PC-3 (cell line): ENCODE data around the gene HDGFL2.

Experiments used
- EZH2 ChIP-seq: fragments of 300-600 bp; sonication (generic); IDR thresholded peaks from one replicate; pipeline ENCODE4 v1.6.1; 2017; ENCODE audit warnings: antibody characterized with exemption, mild to moderate bottlenecking, low read length; ENCODE audit not compliant: unreplicated experiment
- EZH2phosphoT487 ChIP-seq: fragments of 300-600 bp; sonication (generic); IDR thresholded peaks from 2 replicates; pipeline ENCODE4 v1.6.1; 2018; ENCODE audit warnings: mild to moderate bottlenecking, antibody characterized with exemption, low read length, borderline replicate concordance
- TF ChIP-seq, protein P1 (sequence below): fragments of 300-600 bp; sonication (generic); conservative IDR thresholded peaks from 2 replicates; pipeline ENCODE4 v1.5.1; 2017; ENCODE audit warnings: antibody characterized with exemption, low read depth, mild to moderate bottlenecking, low read length

DNA sequence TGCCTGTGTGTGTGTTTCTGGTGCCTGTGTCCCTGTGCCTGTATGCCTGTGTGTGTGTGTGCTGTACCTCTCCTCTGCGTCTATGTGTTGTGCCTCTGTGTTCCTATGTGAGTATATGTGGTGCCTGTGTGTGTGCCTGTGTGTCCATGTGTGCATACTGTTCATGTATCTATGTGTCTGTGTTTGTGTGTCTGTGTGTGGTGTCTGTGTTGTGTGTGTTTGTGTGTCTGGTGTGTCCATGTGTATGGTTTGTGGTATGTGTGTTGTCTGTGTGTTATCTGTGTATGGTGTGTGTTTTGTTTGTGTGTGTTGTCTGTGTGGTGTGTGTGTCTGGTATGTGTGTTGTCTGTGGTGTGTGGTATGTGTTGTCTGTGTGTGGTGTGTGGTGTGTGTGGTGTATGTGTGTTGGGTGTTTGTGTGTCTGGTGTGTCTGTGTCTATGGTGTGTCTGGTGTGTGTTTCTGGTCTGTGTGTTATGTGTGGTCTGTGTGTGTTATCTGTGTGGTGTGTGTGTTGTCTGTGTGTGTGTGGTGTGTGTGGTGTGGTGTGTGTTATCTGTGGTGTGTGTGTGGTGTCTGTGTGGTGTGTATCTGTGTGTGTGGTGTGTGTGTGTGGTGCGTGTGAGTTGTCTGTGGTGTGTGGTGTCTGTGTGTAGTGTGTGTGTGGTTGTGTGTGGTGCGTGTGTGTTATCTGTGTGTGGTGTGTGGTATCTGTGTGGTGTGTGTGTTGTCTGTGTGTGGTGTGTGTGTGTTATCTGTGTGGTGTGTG, 20.4 kb downstream of the HDGFL2 start:
- TF ChIP-seq, protein P1, sequence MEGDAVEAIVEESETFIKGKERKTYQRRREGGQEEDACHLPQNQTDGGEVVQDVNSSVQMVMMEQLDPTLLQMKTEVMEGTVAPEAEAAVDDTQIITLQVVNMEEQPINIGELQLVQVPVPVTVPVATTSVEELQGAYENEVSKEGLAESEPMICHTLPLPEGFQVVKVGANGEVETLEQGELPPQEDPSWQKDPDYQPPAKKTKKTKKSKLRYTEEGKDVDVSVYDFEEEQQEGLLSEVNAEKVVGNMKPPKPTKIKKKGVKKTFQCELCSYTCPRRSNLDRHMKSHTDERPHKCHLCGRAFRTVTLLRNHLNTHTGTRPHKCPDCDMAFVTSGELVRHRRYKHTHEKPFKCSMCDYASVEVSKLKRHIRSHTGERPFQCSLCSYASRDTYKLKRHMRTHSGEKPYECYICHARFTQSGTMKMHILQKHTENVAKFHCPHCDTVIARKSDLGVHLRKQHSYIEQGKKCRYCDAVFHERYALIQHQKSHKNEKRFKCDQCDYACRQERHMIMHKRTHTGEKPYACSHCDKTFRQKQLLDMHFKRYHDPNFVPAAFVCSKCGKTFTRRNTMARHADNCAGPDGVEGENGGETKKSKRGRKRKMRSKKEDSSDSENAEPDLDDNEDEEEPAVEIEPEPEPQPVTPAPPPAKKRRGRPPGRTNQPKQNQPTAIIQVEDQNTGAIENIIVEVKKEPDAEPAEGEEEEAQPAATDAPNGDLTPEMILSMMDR: no peak
- no peak for TF ChIP-seq EZH2
- TF ChIP-seq EZH2phosphoT487: no peak
